GM21447 (cell line): ENCODE data around the gene FKBP4.

Experiments used
- ATAC-seq: cut with Tn5 transposase; IDR thresholded peaks from one replicate; pipeline ENCODE4 v1.9.1; 2021; ENCODE audit not compliant: unreplicated experiment

FKBP4 gene

DNA sequence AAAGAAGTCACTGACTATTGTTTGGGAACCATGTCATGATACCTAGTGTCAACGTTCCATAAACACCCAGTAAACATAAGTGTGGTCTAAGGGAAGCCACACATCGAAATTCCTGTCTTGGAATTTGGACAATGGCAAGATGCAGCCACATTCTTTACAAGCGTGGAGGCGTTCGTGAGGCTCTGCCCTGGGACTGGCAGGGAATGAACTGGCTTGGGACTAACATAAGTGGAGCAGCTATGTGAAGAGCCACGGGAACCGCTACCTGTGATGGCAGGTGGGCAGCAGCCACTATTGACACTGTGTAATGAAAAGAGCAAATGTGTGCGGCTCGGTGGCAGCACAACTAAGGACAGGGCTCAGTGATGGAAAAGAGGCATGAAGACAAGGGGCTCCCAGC lies 50.0 kb downstream of the FKBP4 start:
- no peak for ATAC-seq

DNA sequence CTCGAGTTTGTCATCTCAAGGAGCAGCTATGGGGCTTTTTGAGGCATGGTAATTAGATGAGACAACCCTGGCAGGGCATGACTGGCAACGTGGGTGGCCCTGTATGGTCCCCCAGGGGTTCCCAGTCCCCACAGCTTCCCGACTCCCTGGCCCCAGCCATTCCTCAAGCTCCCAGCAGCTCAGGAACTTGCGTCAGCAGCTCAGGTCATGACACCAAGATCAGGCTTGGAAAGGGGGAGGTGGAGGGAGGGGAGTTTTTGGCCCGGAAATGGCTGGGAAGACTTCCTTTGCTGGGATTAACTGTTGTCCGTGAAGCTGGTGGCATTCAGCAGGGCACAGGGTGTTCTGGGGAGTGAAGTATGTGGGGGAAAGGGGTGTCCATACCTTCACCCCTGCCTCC lies 50.5 kb downstream of the FKBP4 start:
- no peak for ATAC-seq

DNA sequence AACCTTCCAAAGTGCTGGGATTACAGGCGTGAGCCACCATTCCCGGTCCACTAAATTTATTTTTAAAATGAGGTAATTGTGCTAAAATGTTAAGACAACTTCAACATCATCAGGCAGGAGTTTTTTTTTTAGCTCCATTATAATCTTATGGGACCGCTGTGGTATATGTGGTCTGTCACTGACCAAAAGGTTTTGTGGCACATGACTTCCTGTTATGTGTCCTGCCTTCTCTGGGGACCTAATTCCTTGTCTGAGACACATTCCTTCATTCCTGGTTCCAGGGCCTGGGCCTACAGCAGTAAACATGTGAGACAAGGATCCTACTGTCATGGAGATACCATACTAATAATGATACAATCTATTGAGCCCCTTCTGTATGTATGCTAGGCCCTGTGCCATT lies 57.2 kb downstream of the FKBP4 start:
- ATAC-seq: no peak

DNA sequence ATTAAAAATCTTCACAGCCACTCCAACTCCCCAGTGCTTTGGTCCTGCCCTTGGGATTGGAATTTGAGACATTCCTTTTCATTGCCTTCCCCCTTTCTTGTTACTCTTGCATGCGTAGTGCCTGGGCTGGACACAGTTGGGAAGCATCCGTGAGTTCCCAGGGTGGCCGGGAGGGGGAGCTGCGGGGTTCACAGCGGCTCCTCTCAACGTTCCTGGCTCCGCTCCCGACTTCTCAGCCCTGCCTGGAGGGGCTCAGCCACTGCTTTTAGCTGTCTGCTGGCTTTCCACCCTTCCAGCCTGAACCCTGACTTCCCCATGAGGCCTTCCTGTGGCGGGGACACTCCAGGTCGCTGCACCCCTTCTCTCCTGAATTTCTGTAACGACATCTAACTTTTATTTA lies 58.9 kb downstream of the FKBP4 start:
- ATAC-seq: no peak
